K562 (cell line): ENCODE data around the gene NRG2. TPM values are rescaled to one million over a fixed set of nuclear protein-coding genes. Genes with fewer than 3 reads are reported as not detected.

ENCODE experiments used
- ATAC-seq: fragments of 200-7000 bp; cut with Tn5 transposase; 3 replicates; pipeline ENCODE4 v1.9.1; 2020; ENCODE audit warnings: moderate library complexity
- BruUV-seq: library from RNA; stranded (reverse); fragments of 400-500 nt; replicated peaks from 2 replicates; lab custom pipeline; 2021; lab: Mats Ljungman, UMichigan
- CTCF ChIA-PET: fragments of 300-600 bp; formaldehyde crosslinking; extraction: SDS; loops from one replicate; lab custom pipeline; 2021; ENCODE audit warnings: low intra/inter-chr PET ratio; lab: Yijun Ruan, JAX
- POLR2A ChIA-PET: fragments of 300-600, 350-650 bp; sonication (Branson Sonifier 250); formaldehyde crosslinking; extraction: SDS; loops from one replicate; lab custom pipeline; 2021; ENCODE audit warnings: antibody characterized with exemption, inconsistent platforms; lab: Yijun Ruan, JAX
- DNase-seq, 4 experiments: peaks; one replicate each; pipeline versions ENCODE4 v3.0.0 to v3.0.0-alpha.2; 2011 to 2018; ENCODE audit warnings: low spot score in 3 of 4, mixed read lengths in 3 of 4; ENCODE audit errors: extremely low read depth in 1 of 4
- FAIRE-seq: peaks from 2 replicates; lab custom pipeline; 2011; peaks lifted over from hg19 to GRCh38; lab: Jason Lieb, UNC
- H2AFZ ChIP-seq: 2 replicates; pipeline ENCODE4 v1.6.0; 2011; ENCODE audit warnings: low read depth, low read length, control low read depth, inconsistent platforms
- H3K27ac ChIP-seq: fragments of 200-600 bp; 3 replicates; pipeline ENCODE4 v1.8.0; 2011; ENCODE audit warnings: low read depth, mild to moderate bottlenecking, control low read depth, inconsistent platforms, low read length, moderate library complexity, mixed read lengths; ENCODE audit errors: extremely low read depth
- H3K27me3 ChIP-seq, 2 experiments: fragments of 300-600 bp in 1 of 2; 2 replicates in 1 of 2; 3 replicates in 1 of 2; pipeline versions ENCODE4 v1.6.0 to v1.8.0; 2011; ENCODE audit warnings: inconsistent platforms in 2 of 2, low read length in 2 of 2, mild to moderate bottlenecking in 1 of 2, mixed read lengths in 1 of 2, moderate library complexity in 1 of 2; ENCODE audit not compliant: control insufficient read depth in 2 of 2, insufficient read depth in 2 of 2
- H3K36me3 ChIP-seq: fragments of 300-600 bp; 3 replicates; pipeline ENCODE4 v1.8.0; 2011; ENCODE audit warnings: mild to moderate bottlenecking, low read length, inconsistent platforms; ENCODE audit not compliant: control insufficient read depth, insufficient read depth
- H3K4me1 ChIP-seq, 2 experiments: fragments of 200-600 bp in 1 of 2; replicated peaks in 1 of 2; 2 replicates in 1 of 2; 3 replicates in 1 of 2; pipeline versions ENCODE4 v1.5.1 to v1.8.0; 2011; ENCODE audit warnings: inconsistent platforms in 2 of 2, low read length in 2 of 2, mild to moderate bottlenecking in 1 of 2, mixed read lengths in 1 of 2, moderate library complexity in 1 of 2; ENCODE audit not compliant: control insufficient read depth in 2 of 2, insufficient read depth in 2 of 2
- H3K4me2 ChIP-seq: 2 replicates; pipeline ENCODE4 v1.6.1; 2011; ENCODE audit warnings: low read length, control low read depth, inconsistent platforms, mixed read lengths; ENCODE audit not compliant: insufficient read depth
- H3K4me3 ChIP-seq: fragments of 200-600 bp; sonication (generic), shearing (Covaris generic); 2 replicates; pipeline ENCODE4 v1.5.1; 2016; ENCODE audit warnings: control low read depth, inconsistent platforms
- H3K79me2 ChIP-seq: fragments of 200-600 bp; 3 replicates; pipeline ENCODE4 v1.8.0; 2011; ENCODE audit warnings: low read length, inconsistent platforms; ENCODE audit not compliant: control insufficient read depth, insufficient read depth
- H3K9ac ChIP-seq, 2 experiments: 2 replicates each; pipeline versions ENCODE4 v1.6.0 to v1.6.1; 2011; ENCODE audit warnings: low read depth in 2 of 2, low read length in 2 of 2, control low read depth in 1 of 2, inconsistent platforms in 1 of 2, mild to moderate bottlenecking in 1 of 2, mixed read lengths in 1 of 2; ENCODE audit not compliant: insufficient read depth in 1 of 2
- H3K9me1 ChIP-seq: one replicate; pipeline ENCODE4 v1.6.0; 2011; ENCODE audit warnings: inconsistent platforms, mild to moderate bottlenecking, low read length, moderate library complexity; ENCODE audit not compliant: control insufficient read depth, insufficient read depth
- H3K9me3 ChIP-seq: replicated peaks from 2 replicates; pipeline ENCODE4 v1.5.1; 2011; ENCODE audit warnings: low read depth, low read length, inconsistent platforms; ENCODE audit not compliant: control insufficient read depth, insufficient read depth
- H4K20me1 ChIP-seq: replicated peaks from 2 replicates; pipeline ENCODE4 v1.6.1; 2011; ENCODE audit warnings: low read length, inconsistent platforms, mixed read lengths; ENCODE audit not compliant: control insufficient read depth, insufficient read depth
- ETS1 ChIP-seq: conservative IDR thresholded peaks from 2 replicates; pipeline ENCODE4 v1.6.1; 2011; ENCODE audit warnings: low read depth, mild to moderate bottlenecking, low read length; ENCODE audit not compliant: control insufficient read depth
- NFIC ChIP-seq: fragments of 450-650 bp; IDR thresholded peaks from 2 replicates; pipeline ENCODE4 v1.6.1; 2017; ENCODE audit warnings: mild to moderate bottlenecking, inconsistent platforms
- NRF1 ChIP-seq, 2 experiments: fragments of 450-650 bp; IDR thresholded peaks in 1 of 2; conservative IDR thresholded peaks in 1 of 2; 2 replicates each; pipeline ENCODE4 v1.6.1; 2014; ENCODE audit warnings: mild to moderate bottlenecking in 2 of 2
- ZNF644 ChIP-seq: fragments of 200-800 bp; sonication (Bioruptor generic); IDR thresholded peaks from 2 replicates; pipeline ENCODE4 v1.6.1; 2016; ENCODE audit warnings: low read depth, missing genetic modification characterization, missing compliant biosample characterization
- WGBS: fragments of 100-300 bp; shearing (Covaris generic); methylation state at CpG from one replicate; pipeline ENCODE4 v1.1.6; 2016; ENCODE audit warnings: low coverage, mixed read lengths; ENCODE audit not compliant: insufficient coverage; ENCODE audit errors: missing lambda C conversion rate; 5-methylcytosine and 5-hydroxymethylcytosine counted together
- in situ Hi-C: fragments of 300-500 bp; cut with MboI; formaldehyde crosslinking; loops from 4 replicates; pipeline ENCODE4 v1.15.0; 2018; ENCODE audit warnings: inconsistent platforms, mixed read lengths
- intact Hi-C: fragments of 100-400 bp; cut with micrococcal nuclease; formaldehyde crosslinking; loops from 2 replicates; pipeline ENCODE4 v1.14.2; 2022
- polyA plus RNA-seq, 8 experiments: library from polyadenylated mRNA; depleted of rRNA in 4 of 8; stranded (reverse) in 5 of 8; unstranded in 3 of 8; fragments of >200 nt; fragmentation: Nextera tagmentation in 2 of 8; fragmentation: Illumina TruSeq in 1 of 8; extraction: Ambion mirVana in 2 of 8; extraction: Trizol in 1 of 8; gene quantifications; 2 replicates each; pipeline versions ENCODE4 v1.2.1 to v1.2.3, GENCODE V29; 2011 to 2014; ENCODE audit warnings: inconsistent platforms in 1 of 8, missing spikeins in 1 of 8
- total RNA-seq, 7 experiments: library from RNA; depleted of rRNA in 6 of 7; stranded (reverse); fragments of >200 nt in 6 of 7; fragmentation: Illumina TruSeq in 2 of 7; extraction: Trizol in 2 of 7; gene quantifications; 2 replicates each; pipeline versions ENCODE4 v1.2.1 to v1.2.3, GENCODE V29; 2011 to 2021; ENCODE audit warnings: low replicate concordance in 1 of 7
- TF ChIP-seq, protein P1 (sequence below), 2 experiments: fragments of 450-650 bp; IDR thresholded peaks; 2 replicates each; pipeline ENCODE4 v1.6.1; 2016
- TF ChIP-seq, protein P2 (sequence below): fragments of 250-450 bp; sonication (Bioruptor Pico); IDR thresholded peaks from 2 replicates; pipeline ENCODE4 v1.8.0; 2021; ENCODE audit warnings: moderate library complexity, mild to moderate bottlenecking, inconsistent platforms

The NRG2 gene
- total and polyA plus RNA-seq, 9 of the 15 experiments (the other 6 are each of a cell fraction or from before 2014, with no cell fraction given), result not detected

DNA sequence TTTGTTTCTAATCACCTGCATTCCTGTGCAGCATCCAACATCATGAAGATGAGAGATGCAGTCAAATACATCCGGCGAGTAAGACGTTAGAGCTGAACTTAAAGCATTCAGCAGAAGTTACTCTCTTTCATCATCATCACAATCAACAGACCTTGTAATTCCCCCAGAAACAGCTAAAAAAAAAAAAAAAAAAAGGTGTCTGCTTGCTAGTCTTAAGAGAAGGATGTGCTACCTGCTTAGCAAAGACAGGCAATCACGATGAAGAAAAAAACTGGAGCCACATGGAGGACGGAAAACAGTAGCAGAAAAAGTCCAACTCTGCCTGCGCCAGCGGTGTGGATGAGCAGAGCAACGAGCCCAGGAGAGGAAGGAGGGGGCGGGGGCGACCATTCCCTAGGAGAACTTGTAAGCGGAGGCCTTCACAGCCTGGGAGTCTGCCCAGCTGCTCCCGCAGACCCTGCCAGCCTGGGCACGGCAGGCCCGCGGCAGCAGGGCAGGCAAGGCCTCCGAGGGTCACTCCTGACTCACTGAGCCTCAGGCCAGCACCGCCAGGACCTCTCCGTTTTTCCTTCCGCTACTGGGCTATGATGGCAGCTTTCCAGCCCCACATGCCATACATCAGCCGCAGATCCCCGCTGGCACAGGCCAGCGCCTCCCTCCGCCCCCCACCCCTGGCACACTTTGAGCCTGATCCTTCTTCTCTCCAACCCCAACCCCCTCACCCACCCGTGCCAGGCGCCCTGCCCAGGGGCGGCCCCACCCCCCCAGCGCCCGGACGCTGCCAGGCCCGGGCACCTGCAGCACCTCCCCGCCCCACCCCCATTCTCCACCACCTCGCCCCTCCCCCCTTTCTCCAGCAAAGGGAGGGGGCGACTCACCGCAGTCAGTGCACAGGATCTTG, 1.4 kb downstream of the NRG2 start (continued):
- TF ChIP-seq, protein P1, sequence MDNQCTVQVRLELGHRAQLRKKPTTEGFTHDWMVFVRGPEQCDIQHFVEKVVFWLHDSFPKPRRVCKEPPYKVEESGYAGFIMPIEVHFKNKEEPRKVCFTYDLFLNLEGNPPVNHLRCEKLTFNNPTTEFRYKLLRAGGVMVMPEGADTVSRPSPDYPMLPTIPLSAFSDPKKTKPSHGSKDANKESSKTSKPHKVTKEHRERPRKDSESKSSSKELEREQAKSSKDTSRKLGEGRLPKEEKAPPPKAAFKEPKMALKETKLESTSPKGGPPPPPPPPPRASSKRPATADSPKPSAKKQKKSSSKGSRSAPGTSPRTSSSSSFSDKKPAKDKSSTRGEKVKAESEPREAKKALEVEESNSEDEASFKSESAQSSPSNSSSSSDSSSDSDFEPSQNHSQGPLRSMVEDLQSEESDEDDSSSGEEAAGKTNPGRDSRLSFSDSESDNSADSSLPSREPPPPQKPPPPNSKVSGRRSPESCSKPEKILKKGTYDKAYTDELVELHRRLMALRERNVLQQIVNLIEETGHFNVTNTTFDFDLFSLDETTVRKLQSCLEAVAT (IDR thresholded peaks at IDR 0.05), result no peak
- TF ChIP-seq NFIC, result no peak
- TF ChIP-seq, protein P2, sequence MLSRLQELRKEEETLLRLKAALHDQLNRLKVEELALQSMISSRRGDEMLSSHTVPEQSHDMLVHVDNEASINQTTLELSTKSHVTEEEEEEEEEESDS, result no peak

- no peaks in the 10 kb centered on the region for H4K20me1 ChIP-seq
- no peak overlapping the region for H2AFZ ChIP-seq
- no peak overlapping the region for H3K27ac ChIP-seq
- intact Hi-C loops (no loop called here), in situ Hi-C loops (no loop called here)
- peaks cover 0 to 19% of the 10 kb centered on the region in 2 experiments; a peak in 2 of 5 replicates for H3K4me1 ChIP-seq
- DNase-seq (no peak), FAIRE-seq (no peak), ATAC-seq (no peak)
- no peak overlapping the region for H3K9ac ChIP-seq
- BruUV-seq, result no TSS peak
- TF ChIP-seq ZNF644, result no peak
- no peak for TF ChIP-seq NRF1 (conservative IDR thresholded peaks at IDR 0.05 in 1 of 2, IDR thresholded peaks at IDR 0.05 in 1 of 2)
- TF ChIP-seq ETS1, result no peak
- 0% methylated on average over 4 of the region's 4 CpGs for WGBS
- POLR2A ChIA-PET, result interaction anchor here (0.7 to 1.1 kb wide), 2 partner anchors 9 to 13 kb away, joined by 3 to 4 read pairs; no protein-coding TSS in a partner anchor
- peaks cover 43 to 44% of the 10 kb centered on the region in 2 experiments for H3K27me3 ChIP-seq
- H3K9me1 ChIP-seq, result no peaks in the 10 kb centered on the region
- CTCF ChIA-PET, result no interaction called here
- H3K36me3 ChIP-seq, result no peaks in the 10 kb centered on the region
- H3K9me3 ChIP-seq, result no peaks in the 10 kb centered on the region
- H3K79me2 ChIP-seq, result no peaks in the 10 kb centered on the region
- no peak overlapping the region for H3K4me3 ChIP-seq
- H3K4me2 ChIP-seq, result no peak overlapping the region
These were observed 2.0 kb downstream of the NRG2 start for GRCh38 chr5:140041099-140041491.
